HepG2 (cell line): ENCODE results near the gene CD2AP. TPM values are rescaled to one million over a fixed set of nuclear protein-coding genes. Genes with fewer than 3 reads are reported as not detected.

Source experiments
- ETS1 ChIP-seq: sonication (generic); formaldehyde crosslinking; IDR thresholded peaks from 2 replicates; pipeline ENCODE4 v1.4.0; 2020; ENCODE audit warnings: missing genetic modification reagents
- HNF4A ChIP-seq: sonication (generic); formaldehyde crosslinking; IDR thresholded peaks from 2 replicates; pipeline ENCODE4 v1.4.0; 2020; ENCODE audit warnings: missing genetic modification reagents
- IRF9 ChIP-seq: sonication (generic); formaldehyde crosslinking; IDR thresholded peaks from 2 replicates; pipeline ENCODE4 v1.8.0; 2022; ENCODE audit warnings: missing genetic modification reagents, mild to moderate bottlenecking, borderline replicate concordance
- NFYC ChIP-seq: IDR thresholded peaks from 2 replicates; pipeline ENCODE4 v1.6.1; 2016; ENCODE audit warnings: missing genetic modification reagents, missing compliant biosample characterization
- NR0B2 ChIP-seq: sonication (generic); formaldehyde crosslinking; IDR thresholded peaks from 2 replicates; pipeline ENCODE4 v1.4.0; 2020; ENCODE audit warnings: mild to moderate bottlenecking, missing genetic modification reagents
- NR2F1 ChIP-seq, 2 experiments: fragments of 450-650 bp in 1 of 2; formaldehyde crosslinking in 1 of 2; IDR thresholded peaks; 2 replicates each; pipeline versions ENCODE4 v1.5.0 to v1.6.1; 2016 to 2020; ENCODE audit warnings: mild to moderate bottlenecking in 1 of 2, missing compliant biosample characterization in 1 of 2, missing genetic modification reagents in 1 of 2, moderate library complexity in 1 of 2
- PBX2 ChIP-seq: IDR thresholded peaks from 2 replicates; pipeline ENCODE4 v1.6.1; 2016; ENCODE audit warnings: control low read depth
- SIN3B ChIP-seq: fragments of 150-350 bp; IDR thresholded peaks from 2 replicates; pipeline ENCODE4 v1.6.1; 2014; ENCODE audit warnings: low read length
- THAP7 ChIP-seq: sonication (generic); formaldehyde crosslinking; IDR thresholded peaks from 2 replicates; pipeline ENCODE4 v1.8.1; 2023; ENCODE audit warnings: mild to moderate bottlenecking, missing genetic modification reagents
- ZBTB20 ChIP-seq: sonication (generic); formaldehyde crosslinking; IDR thresholded peaks from 2 replicates; pipeline ENCODE4 v1.8.1; 2023; ENCODE audit warnings: missing genetic modification reagents, low read depth, mild to moderate bottlenecking, borderline replicate concordance
- ZBTB43 ChIP-seq: sonication (generic); formaldehyde crosslinking; conservative IDR thresholded peaks from 2 replicates; pipeline ENCODE4 v1.4.0; 2020; ENCODE audit warnings: missing genetic modification reagents
- ZNF253 ChIP-seq: sonication (generic); formaldehyde crosslinking; IDR thresholded peaks from 2 replicates; pipeline ENCODE4 v1.8.0; 2022; ENCODE audit warnings: mild to moderate bottlenecking, missing genetic modification reagents, borderline replicate concordance
- ZNF280D ChIP-seq: sonication (generic); formaldehyde crosslinking; IDR thresholded peaks from 2 replicates; pipeline ENCODE4 v1.5.1; 2020; ENCODE audit warnings: mild to moderate bottlenecking, missing genetic modification reagents
- ZNF30 ChIP-seq: sonication (generic); formaldehyde crosslinking; IDR thresholded peaks from 2 replicates; pipeline ENCODE4 v1.5.0; 2020; ENCODE audit warnings: mild to moderate bottlenecking, missing genetic modification reagents
- ZNF503 ChIP-seq: sonication (generic); formaldehyde crosslinking; IDR thresholded peaks from 2 replicates; pipeline ENCODE4 v1.4.0; 2020; ENCODE audit warnings: missing genetic modification reagents
- polyA plus RNA-seq, 8 experiments: library from polyadenylated mRNA; depleted of rRNA in 3 of 8; stranded (reverse) in 7 of 8; unstranded in 1 of 8; fragments of >200 nt; fragmentation: Illumina TruSeq in 4 of 8; extraction: Trizol in 4 of 8; gene quantifications; 2 replicates each; pipeline versions ENCODE4 v1.2.1 to v1.2.3, GENCODE V29; 2011 to 2016; ENCODE audit warnings: low read depth in 4 of 8, missing spikeins in 1 of 8, mixed read lengths in 1 of 8; ENCODE audit not compliant: insufficient read depth in 1 of 8
- total RNA-seq, 5 experiments: library from RNA; depleted of rRNA; stranded (reverse); fragments of >200 nt; fragmentation: Illumina TruSeq; extraction: Trizol; gene quantifications; 2 replicates each; pipeline ENCODE4 v1.2.3, GENCODE V29; 2016; ENCODE audit warnings: low read depth in 1 of 5

The CD2AP gene
- total and polyA plus RNA-seq, 2 of the 13 experiments (the other 11 are each of a cell fraction or from before 2014, with no cell fraction given), result 8.6 to 31.9 TPM

- peak; percentile 38; the same call in 1 of the 2 replicates for TF ChIP-seq IRF9 (CRISPR knock-in tag)
- no peak for TF ChIP-seq ETS1 (CRISPR knock-in tag)
- TF ChIP-seq ZNF253, result no peak
- no peak for TF ChIP-seq NFYC (CRISPR knock-in tag)
- TF ChIP-seq SIN3B, result no peak; the same call in 1 of the 2 replicates
- TF ChIP-seq ZNF280D (CRISPR knock-in tag), result peak; percentile 82
- TF ChIP-seq PBX2 (CRISPR knock-in tag), result no peak
- no peak for TF ChIP-seq NR2F1 (CRISPR knock-in tag; IDR thresholded peaks at IDR 0.05)
- no peak for TF ChIP-seq ZBTB43 (CRISPR knock-in tag)
- peak; percentile 74; the same call in 1 of the 2 replicates for TF ChIP-seq NR0B2 (CRISPR knock-in tag)
- TF ChIP-seq HNF4A (CRISPR knock-in tag), result peak; percentile 32; the same call in 1 of the 2 replicates
- no peak for TF ChIP-seq THAP7 (CRISPR knock-in tag)
- TF ChIP-seq ZBTB20, result no peak
- no peak for TF ChIP-seq ZNF30 (CRISPR knock-in tag)
- TF ChIP-seq ZNF503 (CRISPR knock-in tag), result peak; percentile 82
These were observed at the start of gene CD2AP (continued) for GRCh38 chr6:47477497-47478232.
